DMS53 (cell line): ENCODE results near the gene DDX27.

ENCODE experiments used
- DNase-seq: peaks from one replicate; lab custom pipeline; 2025; lab: John Stamatoyannopoulos, UW

Gene DDX27

GRCh38 chr20:49288784-49289696 lies 69.8 kb downstream of the DDX27 start:
- peak; percentile 91 for DNase-seq

GRCh38 chr20:49290608-49291191 lies 71.5 kb downstream of the DDX27 start:
- peak; percentile 37 for DNase-seq

- peak; percentile 26 for DNase-seq
These were observed 72.0 kb downstream of the DDX27 start for GRCh38 chr20:49291200-49291599.

GRCh38 chr20:49292010-49292409 lies 72.8 kb downstream of the DDX27 start:
- DNase-seq = peak; percentile 13

DNA sequence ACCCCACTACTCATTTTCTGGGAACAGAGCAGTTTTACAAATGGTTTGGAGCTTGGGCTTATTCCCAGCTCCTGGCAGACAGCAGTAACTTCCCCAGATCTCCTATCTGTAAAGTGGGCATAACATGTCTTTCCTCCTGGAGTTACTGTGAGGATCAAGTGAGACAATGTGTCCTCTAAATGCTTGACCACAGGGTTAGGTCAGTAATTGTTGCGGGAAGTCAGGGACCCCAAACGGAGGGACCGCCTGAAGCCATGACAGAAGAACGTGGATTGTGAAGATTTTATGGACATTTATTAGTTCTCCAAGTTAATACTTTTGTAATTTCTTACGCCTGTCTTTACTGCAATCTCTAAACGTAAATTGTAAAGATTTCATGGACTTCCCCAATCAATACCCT lies 73.9 kb downstream of the DDX27 start:
- no peak for DNase-seq
